Gastrocnemius medialis (tissue), 4 donors: ENCODE data around the gene RHOXF1. TPM values are rescaled to one million over a fixed set of nuclear protein-coding genes. Genes with fewer than 3 reads are reported as not detected.

Experiments
- ATAC-seq, 2 donors: fragments of 150-250 bp; one replicate each; pipeline ENCODE4 v1.9.1; 2016
- DNase-seq, 2 donors: peaks; one replicate each; pipeline ENCODE4 v3.0.0-alpha.2; 2019
- H3K27ac ChIP-seq, 4 donors: fragments of 200-600 bp; sonication (generic); 1 replicate in 1 of 4; 2 replicates in 3 of 4; pipeline ENCODE4 v1.5.1; 2016 to 2018; ENCODE audit warnings: mild to moderate bottlenecking in 2 of 4, moderate library complexity in 1 of 4
- H3K27me3 ChIP-seq, 3 donors: fragments of 200-600 bp; sonication (generic) in 2 of 3; 1 replicate in 1 of 3; 2 replicates in 2 of 3; pipeline versions ENCODE4 v1.5.1 to v1.6.0; 2016 to 2019; ENCODE audit warnings: mild to moderate bottlenecking in 1 of 3, moderate library complexity in 1 of 3
- H3K36me3 ChIP-seq, 2 donors: fragments of 200-600 bp; sonication (generic) in 1 of 2; one replicate each; pipeline ENCODE4 v1.5.1; 2017 to 2018
- H3K4me1 ChIP-seq, 2 donors: fragments of 200-600 bp; sonication (generic) in 1 of 2; one replicate each; pipeline ENCODE4 v1.5.1; 2016 to 2017; ENCODE audit warnings: mild to moderate bottlenecking in 2 of 2
- H3K4me3 ChIP-seq, 4 donors: fragments of 200-600 bp; sonication (generic) in 3 of 4; 1 replicate in 1 of 4; 2 replicates in 3 of 4; pipeline ENCODE4 v1.5.1; 2016 to 2019; ENCODE audit warnings: mild to moderate bottlenecking in 2 of 4
- H3K9me3 ChIP-seq, 3 donors: fragments of 200-600 bp; sonication (generic) in 2 of 3; 1 replicate in 1 of 3; 2 replicates in 2 of 3; pipeline ENCODE4 v1.5.1; 2016 to 2019
- CTCF ChIP-seq, 5 experiments: fragments of 450-650 bp in 3 of 5; fragments of 200-600 bp in 2 of 5; sonication (generic) in 2 of 5; IDR thresholded peaks in 4 of 5; conservative IDR thresholded peaks in 1 of 5; 1 replicate in 4 of 5; 2 replicates in 1 of 5; pipeline ENCODE4 v1.5.1; 2016 to 2019; ENCODE audit warnings: antibody characterized with exemption in 5 of 5, mild to moderate bottlenecking in 3 of 5, moderate library complexity in 3 of 5
- POLR2A ChIP-seq, 2 donors: fragments of 450-650 bp; IDR thresholded peaks; one replicate each; pipeline ENCODE4 v1.6.1; 2017; ENCODE audit warnings: antibody characterized with exemption in 2 of 2, mild to moderate bottlenecking in 2 of 2, moderate library complexity in 2 of 2
- in situ Hi-C, 4 donors: fragments of 200-750 bp; cut with MboI; loops; one replicate each; pipeline versions ENCODE4 v1.15.0 to v1.8.0; 2017; ENCODE audit warnings: low sequenced_read_pairs in 4 of 4
- intact Hi-C: fragments of 100-400 bp; cut with DNase I; formaldehyde crosslinking; loops from one replicate; pipeline ENCODE4 v1.15.1; 2023; ENCODE audit warnings: low total_unique reads
- total RNA-seq, 4 donors: library from RNA; depleted of rRNA; stranded (reverse); fragments of >200 nt; gene quantifications; one replicate each; pipeline versions ENCODE4 v1.1.0 to v1.2.3, GENCODE V29; 2016

The RHOXF1 gene
- total RNA-seq, 4 donors from 2014 or later, result not detected

- in situ Hi-C loops (no loop called here), intact Hi-C loops (no loop called here)
- no peaks in the 10 kb centered on the region for H3K27me3 ChIP-seq
- no peaks in the 10 kb centered on the region for H3K9me3 ChIP-seq
- H3K4me1 ChIP-seq, result no peaks in the 10 kb centered on the region
- no peaks in the 10 kb centered on the region for H3K36me3 ChIP-seq
- TF ChIP-seq CTCF (IDR thresholded peaks at IDR 0.05 in 4 of 5, conservative IDR thresholded peaks at IDR 0.05 in 1 of 5) (no peak), POLR2A (IDR thresholded peaks at IDR 0.05) (no peak)
- no peak overlapping the region for H3K4me3 ChIP-seq
- DNase-seq, result no peak
- no peak for ATAC-seq
- no peak overlapping the region for H3K27ac ChIP-seq
These were observed 29.7 kb upstream of the RHOXF1 start for GRCh38 chrX:120145295-120145925.

GRCh38 chrX:120144178-120144844 lies 28.6 kb upstream of the RHOXF1 start:
- DNase-seq, result no peak
- H3K9me3 ChIP-seq, result no peaks in the 10 kb centered on the region
- intact Hi-C loops, result no loop called here
- in situ Hi-C loops, result no loop called here
- H3K4me3 ChIP-seq, result no peak overlapping the region
- H3K36me3 ChIP-seq, result no peaks in the 10 kb centered on the region
- TF ChIP-seq POLR2A (IDR thresholded peaks at IDR 0.05) (no peak), CTCF (IDR thresholded peaks at IDR 0.05 in 4 of 5, conservative IDR thresholded peaks at IDR 0.05 in 1 of 5) (no peak)
- no peak overlapping the region for H3K27ac ChIP-seq
- ATAC-seq, result no peak
- H3K4me1 ChIP-seq, result no peaks in the 10 kb centered on the region
- H3K27me3 ChIP-seq, result no peaks in the 10 kb centered on the region

GRCh38 chrX:120140293-120140981 lies 24.7 kb upstream of the RHOXF1 start:
- no peaks in the 10 kb centered on the region for H3K27me3 ChIP-seq
- H3K9me3 ChIP-seq, result no peaks in the 10 kb centered on the region
- ATAC-seq (no peak), DNase-seq (no peak)
- TF ChIP-seq POLR2A (IDR thresholded peaks at IDR 0.05), result no peak
- no peak for TF ChIP-seq CTCF (IDR thresholded peaks at IDR 0.05 in 4 of 5, conservative IDR thresholded peaks at IDR 0.05 in 1 of 5)
- no peak overlapping the region for H3K27ac ChIP-seq
- H3K4me3 ChIP-seq, result no peak overlapping the region
- intact Hi-C loops, result no loop called here
- H3K36me3 ChIP-seq, result no peaks in the 10 kb centered on the region
- in situ Hi-C loops, result no loop called here
- H3K4me1 ChIP-seq, result no peaks in the 10 kb centered on the region

DNA sequence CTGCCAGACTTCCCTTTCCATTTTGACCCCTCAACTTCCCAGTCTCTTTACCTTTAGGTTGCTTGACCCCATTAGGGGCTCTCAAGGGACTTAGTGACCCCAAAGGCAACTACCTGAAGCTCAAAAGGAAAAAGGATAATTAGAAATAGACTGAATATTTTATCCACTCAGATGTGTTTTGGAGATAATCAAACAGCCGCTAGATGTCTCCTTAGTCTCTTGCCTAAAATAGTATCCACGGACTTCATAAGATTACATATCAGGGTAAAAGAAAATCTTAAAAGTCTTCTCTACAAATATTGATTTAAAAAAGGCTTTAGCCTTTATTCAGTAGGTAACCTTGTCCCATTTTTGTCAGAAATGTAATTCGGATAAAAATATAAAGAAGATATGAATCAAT lies 21.7 kb upstream of the RHOXF1 start:
- DNase-seq, result no peak
- no peak for TF ChIP-seq CTCF (IDR thresholded peaks at IDR 0.05 in 4 of 5, conservative IDR thresholded peaks at IDR 0.05 in 1 of 5)
- no peak for TF ChIP-seq POLR2A (IDR thresholded peaks at IDR 0.05)
- intact Hi-C loops (no loop called here), in situ Hi-C loops (no loop called here)
- no peaks in the 10 kb centered on the region for H3K36me3 ChIP-seq
- H3K4me1 ChIP-seq, result no peaks in the 10 kb centered on the region
- H3K9me3 ChIP-seq, result no peaks in the 10 kb centered on the region
- no peak for ATAC-seq
- no peak overlapping the region for H3K4me3 ChIP-seq
- no peaks in the 10 kb centered on the region for H3K27me3 ChIP-seq
- no peak overlapping the region for H3K27ac ChIP-seq
